NCI-H510A treated with DMSO at 0.1 percent for 48 hours (cell line): ENCODE data around the gene HENMT1.
"Not testable (repeated sequence)": the region's sequence is repeated elsewhere in the genome, so short reads cannot be mapped to it uniquely, and the experiment has no call there.

Source experiments
- DNase-seq: peaks from one replicate; lab custom pipeline; 2025; lab: John Stamatoyannopoulos, UW

Gene HENMT1

GRCh38 chr1:108671143-108671542, 10.2 kb upstream of the HENMT1 start:
- no peak for DNase-seq

DNA sequence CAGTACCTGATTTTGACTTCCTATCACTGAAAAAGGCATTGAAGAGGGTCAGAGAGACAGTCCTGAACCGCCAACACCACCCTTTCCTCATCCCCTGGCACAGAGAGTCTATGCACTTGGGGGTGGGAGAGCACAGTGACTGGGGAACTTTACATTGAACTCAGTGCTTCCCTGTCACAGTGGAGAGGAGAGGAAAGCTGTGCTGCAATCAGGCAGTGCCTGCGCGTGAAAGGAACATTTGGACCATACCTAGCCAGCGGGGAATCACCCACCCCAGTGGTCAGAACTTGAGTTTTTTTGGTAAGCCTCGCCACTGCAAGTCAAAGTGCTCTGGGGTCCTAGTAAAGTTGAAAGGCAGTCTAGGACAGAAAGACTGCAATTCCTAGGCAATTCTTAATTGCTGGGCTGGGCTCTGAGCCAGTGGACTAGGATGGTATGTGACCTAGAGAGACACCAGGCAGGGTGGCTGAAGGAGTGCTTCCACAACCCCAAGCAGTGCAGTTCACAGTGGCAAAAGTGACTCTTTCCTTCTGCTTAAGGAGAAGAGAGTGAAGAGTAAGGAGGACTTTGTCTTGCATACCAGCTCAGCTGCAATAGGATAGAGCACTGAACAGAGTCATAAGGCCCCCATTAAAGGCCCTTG, 9.4 kb upstream of the HENMT1 start:
- no peak for DNase-seq

- DNase-seq: no peak
These were observed 8.8 kb upstream of the HENMT1 start for GRCh38 chr1:108669679-108670078.

DNA sequence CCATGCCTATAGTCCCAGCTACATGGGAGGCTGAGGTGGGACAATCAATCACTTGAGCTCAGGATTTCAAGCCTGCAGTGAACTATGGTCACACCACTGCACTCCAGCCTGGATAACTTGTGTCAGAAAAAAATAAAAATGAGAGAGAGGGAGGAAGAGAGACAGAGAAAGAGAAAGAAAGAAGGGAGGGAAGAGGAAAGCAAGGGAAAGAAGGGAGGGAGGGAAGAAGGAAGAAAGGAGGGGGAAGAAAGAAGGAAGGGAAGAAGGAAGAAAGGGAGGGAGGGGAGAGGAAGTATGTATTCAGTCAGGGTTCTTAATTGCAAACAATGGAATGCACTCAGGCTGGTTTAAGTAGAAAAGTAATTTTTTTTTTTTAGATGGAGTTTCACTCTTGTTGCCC, 7.9 kb upstream of the HENMT1 start:
- no peak for DNase-seq

DNA sequence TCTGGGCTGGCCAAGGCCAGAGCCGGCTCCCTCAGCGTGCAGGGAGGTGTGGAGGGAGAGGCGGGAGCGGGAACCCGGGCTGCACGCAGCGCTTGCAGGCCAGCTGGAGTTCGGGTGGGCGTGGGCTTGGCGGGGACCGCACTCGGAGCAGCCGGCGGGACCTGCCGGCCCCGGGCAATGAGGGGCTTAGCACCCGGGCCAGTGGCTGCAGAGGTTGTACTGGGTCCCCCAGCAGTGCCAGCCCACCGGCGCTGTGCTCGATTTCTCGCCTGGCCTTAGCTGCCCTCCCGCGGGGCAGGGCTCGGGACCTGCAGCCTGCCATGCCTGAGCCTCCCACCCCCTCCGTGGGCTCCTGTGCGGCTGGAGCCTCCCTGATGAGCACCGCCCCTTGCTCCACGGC, 6.5 kb upstream of the HENMT1 start:
- not testable (repeated sequence) for DNase-seq

GRCh38 chr1:108665771-108666170, 4.9 kb upstream of the HENMT1 start:
- no peak for DNase-seq

DNA sequence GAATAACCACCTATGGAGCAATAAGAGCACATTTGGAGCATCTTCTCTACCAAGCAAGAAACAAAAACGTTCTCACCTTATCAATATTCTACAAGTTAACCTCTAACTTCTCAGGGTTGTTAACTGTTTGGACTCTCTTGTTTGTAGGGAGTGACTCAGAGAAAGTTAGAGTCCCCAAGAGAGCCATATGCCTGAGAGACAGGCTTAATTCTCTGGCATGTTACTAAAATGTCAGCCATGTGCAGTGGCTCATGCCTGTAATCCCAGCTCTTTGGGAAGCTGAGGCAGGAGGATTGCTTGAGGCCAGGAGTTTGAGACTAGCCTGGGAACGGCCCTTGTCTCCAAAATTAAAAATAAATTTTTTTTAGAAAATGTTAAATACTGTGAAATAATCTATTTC, 4.2 kb upstream of the HENMT1 start:
- no peak for DNase-seq

- no peak for DNase-seq
These were observed 3.6 kb upstream of the HENMT1 start for GRCh38 chr1:108664481-108664880.

DNA sequence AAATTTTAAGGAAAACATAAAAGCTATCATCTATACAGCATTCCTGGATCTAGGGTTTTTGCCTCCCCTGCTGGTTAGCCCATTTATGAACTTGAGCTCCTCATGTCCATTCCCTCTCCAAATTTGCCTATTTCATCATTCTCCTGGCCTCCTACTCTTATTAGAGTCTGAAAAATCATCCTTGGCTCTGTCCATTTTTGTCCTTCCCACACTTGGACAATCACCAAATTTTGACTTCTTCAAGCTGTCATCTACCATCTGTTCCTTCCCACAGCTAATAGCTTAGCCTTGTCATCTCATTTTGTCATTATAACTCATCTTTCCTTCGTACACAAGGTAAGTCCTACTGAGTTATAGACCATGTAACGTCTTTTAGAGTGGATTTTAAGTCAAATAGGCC, 2.2 kb upstream of the HENMT1 start:
- DNase-seq: no peak

- no peak for DNase-seq
These were observed 3.4 kb downstream of the HENMT1 start for GRCh38 chr1:108657356-108658080.

GRCh38 chr1:108653431-108654105, 7.3 kb downstream of the HENMT1 start:
- DNase-seq: no peak

GRCh38 chr1:108646648-108647269, 14.1 kb downstream of the HENMT1 start:
- DNase-seq: peak; percentile 15

GRCh38 chr1:108646265-108646647, 14.6 kb downstream of the HENMT1 start:
- DNase-seq: no peak

DNA sequence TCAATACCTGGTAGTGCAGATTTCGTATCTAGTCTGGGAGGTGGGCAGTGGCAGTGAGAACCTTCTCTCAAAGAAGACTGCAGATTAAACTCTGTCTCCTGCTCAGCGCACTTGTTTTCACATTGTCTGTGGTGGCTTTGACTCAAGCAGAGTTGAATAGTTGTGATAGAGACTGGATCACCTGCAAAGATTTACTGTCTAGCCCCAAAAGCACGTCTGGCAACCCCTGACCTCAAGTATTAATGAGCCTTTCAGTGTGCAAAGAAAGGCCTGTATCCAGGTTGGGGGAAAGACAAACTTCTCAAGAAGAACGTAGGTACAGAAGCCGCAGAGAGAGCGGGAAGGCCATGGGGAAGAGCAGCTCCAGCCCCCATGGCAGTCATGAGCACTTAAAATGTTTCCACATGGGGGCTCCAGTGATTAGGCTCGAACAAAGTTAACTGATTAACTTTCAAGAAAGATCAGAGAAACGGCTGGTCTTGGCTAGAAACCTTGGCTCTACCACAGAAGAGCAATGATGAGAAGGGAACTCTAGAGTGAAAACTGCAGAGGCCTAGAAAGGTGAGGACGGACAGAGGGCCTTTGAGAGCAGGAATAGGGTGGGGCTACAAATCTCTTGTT, 15.2 kb downstream of the HENMT1 start:
- DNase-seq: no peak

- DNase-seq: peak; percentile 5
These were observed 15.9 kb downstream of the HENMT1 start for GRCh38 chr1:108644984-108645383.

DNA sequence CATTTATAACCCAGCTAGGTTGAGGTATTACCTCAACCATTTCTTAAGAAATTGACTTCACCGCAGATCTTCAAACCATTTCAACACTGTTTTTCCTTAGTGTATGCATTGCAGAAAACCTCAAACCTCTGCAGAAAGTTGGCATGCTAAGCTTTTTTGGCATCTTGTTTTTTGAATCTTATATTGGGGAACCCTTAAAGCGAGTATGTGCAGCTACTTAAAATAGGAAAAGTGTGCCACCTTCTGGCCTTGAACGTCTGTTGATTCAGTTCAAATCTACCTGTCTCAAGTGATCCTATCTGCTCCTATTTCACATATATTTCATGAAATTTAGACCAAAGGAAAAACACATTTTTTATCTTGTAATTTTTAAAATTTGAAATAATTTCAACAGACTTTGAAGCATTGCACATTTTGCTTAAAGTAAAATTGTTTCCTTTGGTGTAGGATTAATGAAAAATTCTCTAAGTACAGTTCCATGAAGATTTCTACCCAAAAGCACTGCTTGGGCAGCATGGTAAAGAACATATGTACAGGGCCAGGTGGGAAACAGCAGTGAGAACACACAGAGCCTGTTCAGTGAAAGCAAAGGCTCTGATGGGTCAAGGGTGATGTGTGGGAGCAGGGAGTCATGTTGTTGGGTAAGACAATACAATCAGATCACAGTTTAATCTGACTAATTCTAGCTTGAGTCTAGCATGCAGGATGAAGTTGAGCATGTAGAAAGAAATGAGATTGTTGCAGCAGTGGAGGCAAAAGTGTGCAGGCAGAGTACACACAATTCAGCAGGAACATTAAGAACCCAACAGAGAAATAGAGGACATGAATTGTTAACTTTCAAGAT, 17.2 kb downstream of the HENMT1 start:
- peak; percentile 83 for DNase-seq

GRCh38 chr1:108640863-108641262, 20.0 kb downstream of the HENMT1 start:
- not testable (repeated sequence) for DNase-seq

- DNase-seq: no peak
These were observed 20.9 kb downstream of the HENMT1 start for GRCh38 chr1:108639899-108640560.

DNA sequence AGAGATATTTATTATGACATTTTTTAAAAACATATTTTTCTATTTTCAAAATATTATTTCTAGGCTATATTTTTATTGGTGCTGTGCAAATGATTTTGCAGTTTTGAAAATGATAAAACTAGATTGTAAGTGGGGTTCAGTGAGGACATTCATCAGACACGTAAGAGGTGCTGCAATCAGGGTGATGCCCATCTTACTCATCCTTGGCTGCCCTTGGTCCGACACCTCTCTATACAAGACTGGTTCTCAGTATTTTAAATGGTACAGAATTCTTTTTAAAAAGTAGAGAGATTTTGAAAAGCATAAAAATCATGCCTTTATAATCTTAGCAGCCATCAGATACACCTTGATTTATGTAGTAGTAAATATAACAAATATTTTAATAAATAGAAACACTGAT, 24.0 kb downstream of the HENMT1 start:
- no peak for DNase-seq

GRCh38 chr1:108634521-108634920, 26.4 kb downstream of the HENMT1 start:
- DNase-seq: no peak

DNA sequence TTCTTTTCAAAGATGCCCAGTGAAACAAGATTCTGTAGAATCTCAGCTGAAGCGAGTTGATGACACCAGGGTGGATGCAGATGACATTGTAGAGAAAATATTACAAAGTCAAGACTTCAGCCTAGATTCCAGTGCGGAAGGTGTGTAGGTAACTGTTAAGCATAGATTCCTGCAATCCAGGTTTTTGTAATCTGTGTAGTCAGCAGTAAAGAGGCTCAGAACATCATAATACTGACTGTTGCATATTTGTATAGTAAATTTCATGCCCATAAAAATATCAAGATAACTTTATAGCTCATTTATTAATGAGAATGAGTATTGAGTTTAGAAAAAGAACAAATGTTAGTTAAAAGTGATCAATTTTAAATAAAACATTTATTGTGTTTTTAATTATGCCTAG, 32.2 kb downstream of the HENMT1 start:
- DNase-seq: no peak
